ENCODE data around the gene BCL2.
A peak's percentile ranks its signal among the peaks of the same experiment; 100 is the strongest.

DNA sequence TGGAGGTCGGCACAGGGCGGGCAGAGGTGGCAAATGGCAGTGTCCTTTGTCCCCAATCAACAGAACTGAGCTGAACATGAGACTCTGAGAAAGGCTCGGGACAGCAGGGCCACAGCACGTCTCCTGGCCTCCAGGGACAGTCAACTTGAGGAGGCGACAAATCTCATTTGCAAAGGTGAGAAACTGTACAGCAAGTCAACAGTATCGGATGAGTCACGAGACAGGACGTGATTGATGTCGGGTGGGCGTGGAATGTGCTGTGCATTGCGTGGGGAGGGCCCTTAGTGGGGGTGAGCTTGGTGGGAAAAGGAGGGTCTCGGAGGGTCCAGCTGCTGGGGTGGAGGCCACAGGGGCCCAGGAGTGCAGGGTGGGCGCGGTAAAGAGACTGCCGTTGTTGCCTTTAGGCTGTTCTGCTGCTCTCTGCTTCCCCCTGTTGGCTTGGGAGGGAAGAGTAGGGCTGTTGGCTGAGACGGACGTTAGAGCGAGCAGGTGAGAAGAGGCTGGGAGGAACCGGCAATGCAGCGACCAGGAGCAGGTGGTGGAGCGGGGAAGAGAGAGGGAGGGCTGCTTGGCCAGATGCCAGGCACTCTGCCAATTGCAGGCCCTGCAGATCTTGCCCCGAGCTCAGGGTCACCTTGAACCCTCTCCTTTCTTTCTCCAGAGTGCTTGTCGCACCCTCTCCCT lies 164.3 kb downstream of the BCL2 start:
- TF ChIP-seq POLR2AphosphoS5 (IDR thresholded peaks at IDR 0.05; ENCODE audit: low read depth, low read length) (peak; percentile 83; the same call in 1 of the 2 replicates), POLR2A (IDR thresholded peaks at IDR 0.05; ENCODE audit: low read depth, low read length) (peak; percentile 69)

Data from GM12892 (cell line).